ENCODE results near the gene LRBA.

DNA sequence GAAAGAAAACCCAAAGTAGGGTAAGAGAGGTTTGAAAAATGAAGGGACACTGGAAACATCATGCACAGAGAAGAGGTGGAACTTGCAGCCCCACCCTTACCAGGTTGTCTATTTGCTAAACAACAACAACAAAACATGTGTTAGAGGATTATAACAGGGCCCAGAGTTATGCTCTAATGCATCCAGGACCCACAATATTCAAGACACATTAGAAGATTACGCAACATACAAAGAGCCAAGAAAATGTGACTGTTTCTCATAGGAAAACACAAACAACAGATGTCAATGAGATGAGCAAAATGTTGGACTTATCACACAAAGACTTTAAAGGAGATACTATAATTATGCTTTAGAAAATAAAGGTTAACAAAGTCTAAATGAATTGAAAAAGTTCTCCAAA lies 128.5 kb downstream of the LRBA start:
- TF ChIP-seq POLR2A (IDR thresholded peaks at IDR 0.05; ENCODE audit: low read depth, low read length): no peak
- TF ChIP-seq CHD1 (IDR thresholded peaks at IDR 0.05; ENCODE audit: low read depth, low read length): no peak
- TF ChIP-seq, protein P1, sequence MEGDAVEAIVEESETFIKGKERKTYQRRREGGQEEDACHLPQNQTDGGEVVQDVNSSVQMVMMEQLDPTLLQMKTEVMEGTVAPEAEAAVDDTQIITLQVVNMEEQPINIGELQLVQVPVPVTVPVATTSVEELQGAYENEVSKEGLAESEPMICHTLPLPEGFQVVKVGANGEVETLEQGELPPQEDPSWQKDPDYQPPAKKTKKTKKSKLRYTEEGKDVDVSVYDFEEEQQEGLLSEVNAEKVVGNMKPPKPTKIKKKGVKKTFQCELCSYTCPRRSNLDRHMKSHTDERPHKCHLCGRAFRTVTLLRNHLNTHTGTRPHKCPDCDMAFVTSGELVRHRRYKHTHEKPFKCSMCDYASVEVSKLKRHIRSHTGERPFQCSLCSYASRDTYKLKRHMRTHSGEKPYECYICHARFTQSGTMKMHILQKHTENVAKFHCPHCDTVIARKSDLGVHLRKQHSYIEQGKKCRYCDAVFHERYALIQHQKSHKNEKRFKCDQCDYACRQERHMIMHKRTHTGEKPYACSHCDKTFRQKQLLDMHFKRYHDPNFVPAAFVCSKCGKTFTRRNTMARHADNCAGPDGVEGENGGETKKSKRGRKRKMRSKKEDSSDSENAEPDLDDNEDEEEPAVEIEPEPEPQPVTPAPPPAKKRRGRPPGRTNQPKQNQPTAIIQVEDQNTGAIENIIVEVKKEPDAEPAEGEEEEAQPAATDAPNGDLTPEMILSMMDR (conservative IDR thresholded peaks at IDR 0.05; ENCODE audit: low read depth, low read length): no peak
- no peak for TF ChIP-seq MAFK (IDR thresholded peaks at IDR 0.05; ENCODE audit: low read depth, low read length)
- TF ChIP-seq RAD21 (IDR thresholded peaks at IDR 0.05; ENCODE audit: low read length): no peak
- no peak for TF ChIP-seq RFX5 (IDR thresholded peaks at IDR 0.05; ENCODE audit: low read depth, low read length)
- TF ChIP-seq FOS (IDR thresholded peaks at IDR 0.05; ENCODE audit: low read depth, low read length): no peak
- peak; percentile 96 for TF ChIP-seq CEBPB (IDR thresholded peaks at IDR 0.05; ENCODE audit: low read depth, low read length)
- TF ChIP-seq, protein P2, sequence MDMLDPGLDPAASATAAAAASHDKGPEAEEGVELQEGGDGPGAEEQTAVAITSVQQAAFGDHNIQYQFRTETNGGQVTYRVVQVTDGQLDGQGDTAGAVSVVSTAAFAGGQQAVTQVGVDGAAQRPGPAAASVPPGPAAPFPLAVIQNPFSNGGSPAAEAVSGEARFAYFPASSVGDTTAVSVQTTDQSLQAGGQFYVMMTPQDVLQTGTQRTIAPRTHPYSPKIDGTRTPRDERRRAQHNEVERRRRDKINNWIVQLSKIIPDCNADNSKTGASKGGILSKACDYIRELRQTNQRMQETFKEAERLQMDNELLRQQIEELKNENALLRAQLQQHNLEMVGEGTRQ (IDR thresholded peaks at IDR 0.05; ENCODE audit: low read depth, low read length): no peak
